PC-9 (cell line): ENCODE data around the gene MYH1. TPM values are rescaled to one million over a fixed set of nuclear protein-coding genes. Genes with fewer than 3 reads are reported as not detected.

Experiments
- BruUV-seq: library from RNA; stranded (reverse); fragments of 400-500 nt; replicated peaks from 2 replicates; lab custom pipeline; 2021; lab: Mats Ljungman, UMichigan
- CTCF ChIA-PET: fragments of 300-600 bp; sonication (Branson Sonifier 250); formaldehyde crosslinking; loops from one replicate; lab custom pipeline; 2022; ENCODE audit warnings: antibody characterized with exemption; lab: Charles Lee
- POLR2A ChIA-PET: fragments of 300-600 bp; sonication (Branson Sonifier 250); formaldehyde crosslinking; loops from one replicate; lab custom pipeline; 2022; ENCODE audit warnings: antibody characterized with exemption; ENCODE audit not compliant: unreplicated experiment; lab: Charles Lee
- DNase-seq, 2 experiments: peaks; one replicate each; pipeline versions ENCODE4 v3.0.0 to v3.0.0-alpha.2; 2015 to 2022; ENCODE audit warnings: mixed read lengths in 1 of 2
- H2AFZ ChIP-seq: fragments of 200-600 bp; sonication (generic); 2 replicates; pipeline ENCODE4 v1.8.1; 2017; ENCODE audit warnings: antibody characterized with exemption
- H3F3A ChIP-seq: fragments of 200-600 bp; sonication (generic); 2 replicates; pipeline ENCODE4 v1.8.1; 2017; ENCODE audit warnings: antibody characterized with exemption, mild to moderate bottlenecking, low read depth; ENCODE audit not compliant: insufficient read depth
- H3K27ac ChIP-seq: fragments of 200-600 bp; sonication (generic); 2 replicates; pipeline ENCODE4 v1.6.1; 2016; ENCODE audit warnings: mixed run types
- H3K27me3 ChIP-seq: fragments of 200-600 bp; sonication (generic); 2 replicates; pipeline ENCODE4 v1.6.1; 2016; ENCODE audit warnings: low read depth, mixed run types; ENCODE audit not compliant: insufficient read depth
- H3K36me3 ChIP-seq: fragments of 200-600 bp; sonication (generic); 2 replicates; pipeline ENCODE4 v1.6.1; 2016; ENCODE audit warnings: low read depth, mixed run types
- H3K4me1 ChIP-seq: fragments of 200-600 bp; sonication (generic); replicated peaks from 2 replicates; pipeline ENCODE4 v1.6.1; 2016; ENCODE audit warnings: mixed run types; ENCODE audit not compliant: insufficient read depth
- H3K4me2 ChIP-seq: fragments of 200-600 bp; sonication (generic); 2 replicates; pipeline ENCODE4 v1.6.1; 2017; ENCODE audit warnings: mixed run types
- H3K4me3 ChIP-seq: fragments of 200-600 bp; sonication (generic); 2 replicates; pipeline ENCODE4 v1.6.1; 2016; ENCODE audit warnings: mixed run types
- H3K79me2 ChIP-seq: fragments of 200-600 bp; sonication (generic); 2 replicates; pipeline ENCODE4 v1.6.1; 2017; ENCODE audit warnings: low read depth, mixed run types
- H3K9me2 ChIP-seq: fragments of 200-600 bp; sonication (generic); 2 replicates; pipeline ENCODE4 v1.8.1; 2017; ENCODE audit warnings: mild to moderate bottlenecking; ENCODE audit not compliant: insufficient read depth
- H3K9me3 ChIP-seq: fragments of 200-600 bp; sonication (generic); 2 replicates; pipeline ENCODE4 v1.8.1; 2016; ENCODE audit warnings: low read depth; ENCODE audit not compliant: insufficient read depth
- H4K20me1 ChIP-seq: fragments of 200-600 bp; sonication (generic); 2 replicates; pipeline ENCODE4 v1.8.1; 2017; ENCODE audit not compliant: insufficient read depth
- CTCF ChIP-seq: fragments of 200-600 bp; sonication (generic); conservative IDR thresholded peaks from 2 replicates; pipeline ENCODE4 v1.6.1; 2017; ENCODE audit warnings: mixed run types, antibody characterized with exemption, mild to moderate bottlenecking, moderate library complexity
- EZH2 ChIP-seq: fragments of 200-600 bp; sonication (generic); IDR thresholded peaks from 2 replicates; pipeline ENCODE4 v1.8.0; 2017; ENCODE audit warnings: antibody characterized with exemption, low read depth
- intact Hi-C: fragments of 100-400 bp; cut with micrococcal nuclease; formaldehyde crosslinking; loops from one replicate; pipeline ENCODE4 v1.10.0; 2022; ENCODE audit not compliant: unreplicated experiment
- total RNA-seq: library from RNA; stranded (reverse); gene quantifications from 2 replicates; pipeline ENCODE4 v1.2.3, GENCODE V29; 2021

MYH1 gene
- total RNA-seq, 1 experiment from 2014 or later: not detected

DNA sequence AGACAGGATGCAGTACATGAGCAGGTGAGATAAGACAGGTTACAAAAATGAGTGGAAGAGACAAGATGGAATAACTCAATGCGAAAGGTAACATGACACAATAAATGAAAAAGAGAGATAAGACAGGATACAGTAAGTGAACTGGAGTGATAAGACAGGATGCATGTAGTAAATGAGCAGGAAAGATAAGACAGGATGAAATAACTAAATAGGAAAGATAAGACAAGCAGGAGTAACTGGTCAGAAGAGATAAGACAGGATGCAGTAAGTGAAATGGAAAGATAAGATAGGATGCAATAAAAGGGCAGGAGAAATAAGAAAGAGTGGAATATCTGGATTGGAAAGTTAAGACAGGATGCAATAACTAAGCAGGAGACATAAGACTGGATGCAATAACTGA lies 40.6 kb downstream of the MYH1 start:
- H2AFZ ChIP-seq: no peak overlapping the region
- ChIA-PET POLR2A (no interaction called here), CTCF (no interaction called here)
- no peaks in the 10 kb centered on the region for H3K79me2 ChIP-seq
- H3K9me3 ChIP-seq: no peaks in the 10 kb centered on the region
- H3K4me3 ChIP-seq: no peak overlapping the region
- H3K27ac ChIP-seq: no peak overlapping the region
- H3K4me1 ChIP-seq: no peaks in the 10 kb centered on the region
- no peak for TF ChIP-seq CTCF
- no peak for TF ChIP-seq EZH2
- H3K4me2 ChIP-seq: no peak overlapping the region
- intact Hi-C loops: no loop called here
- no peaks in the 10 kb centered on the region for H4K20me1 ChIP-seq
- H3F3A ChIP-seq: no peaks in the 10 kb centered on the region
- no peak for DNase-seq
- no peaks in the 10 kb centered on the region for H3K27me3 ChIP-seq
- no peaks in the 10 kb centered on the region for H3K36me3 ChIP-seq
- no peaks in the 10 kb centered on the region for H3K9me2 ChIP-seq
- BruUV-seq: no TSS peak

DNA sequence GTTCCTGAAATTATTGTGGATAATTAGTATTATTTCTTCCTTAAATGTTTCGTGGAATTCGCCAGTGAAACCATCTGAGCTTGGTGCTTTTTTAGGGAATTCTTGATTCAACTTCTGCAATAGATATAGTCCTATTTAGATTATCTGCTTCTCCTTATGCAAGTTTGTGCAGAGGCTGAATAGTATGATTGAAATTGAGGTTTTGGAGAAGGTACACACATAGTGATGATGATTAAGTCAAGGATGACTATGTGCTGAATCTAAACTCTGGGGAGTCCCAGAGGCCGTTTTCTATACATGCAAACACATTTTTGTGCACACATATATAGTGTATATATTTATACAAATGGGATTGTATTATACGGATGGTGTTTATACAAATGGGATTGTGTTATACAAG lies 43.8 kb downstream of the MYH1 start:
- Histone ChIP-seq H3K36me3 (no peaks in the 10 kb centered on the region), H3K27me3 (no peaks in the 10 kb centered on the region), H2AFZ (no peak overlapping the region), H3K4me2 (no peak overlapping the region), H4K20me1 (no peaks in the 10 kb centered on the region), H3K27ac (no peak overlapping the region), H3K9me2 (no peaks in the 10 kb centered on the region), H3K9me3 (no peaks in the 10 kb centered on the region), H3F3A (no peaks in the 10 kb centered on the region), H3K4me1 (no peaks in the 10 kb centered on the region), H3K79me2 (no peaks in the 10 kb centered on the region), H3K4me3 (no peak overlapping the region)
- intact Hi-C loops: no loop called here
- no peak for DNase-seq
- ChIA-PET CTCF (no interaction called here), POLR2A (no interaction called here)
- TF ChIP-seq EZH2 (no peak), CTCF (no peak)
- BruUV-seq: no TSS peak

- H3F3A ChIP-seq: no peaks in the 10 kb centered on the region
- H3K9me2 ChIP-seq: no peaks in the 10 kb centered on the region
- no peaks in the 10 kb centered on the region for H3K79me2 ChIP-seq
- no peaks in the 10 kb centered on the region for H3K9me3 ChIP-seq
- H2AFZ ChIP-seq: no peak overlapping the region
- no TSS peak for BruUV-seq
- no peaks in the 10 kb centered on the region for H3K36me3 ChIP-seq
- ChIA-PET POLR2A (no interaction called here), CTCF (no interaction called here)
- DNase-seq: no peak
- no peak overlapping the region for H3K4me2 ChIP-seq
- H3K27ac ChIP-seq: no peak overlapping the region
- no peak overlapping the region for H3K4me3 ChIP-seq
- H3K27me3 ChIP-seq: no peaks in the 10 kb centered on the region
- intact Hi-C loops: no loop called here
- TF ChIP-seq CTCF: no peak
- TF ChIP-seq EZH2: no peak
- H4K20me1 ChIP-seq: no peaks in the 10 kb centered on the region
- no peaks in the 10 kb centered on the region for H3K4me1 ChIP-seq
These were observed 46.5 kb downstream of the MYH1 start for GRCh38 chr17:10471858-10472257.
